IMR-90 (cell line): ENCODE measurements around the gene KLF9. TPM values are rescaled to one million over a fixed set of nuclear protein-coding genes. Genes with fewer than 3 reads are reported as not detected.

Source experiments
- ELK1 ChIP-seq: fragments of 150-350 bp; IDR thresholded peaks from 2 replicates; pipeline ENCODE4 v1.6.1; 2016; ENCODE audit warnings: low read depth, mild to moderate bottlenecking, low read length, moderate library complexity, borderline replicate concordance
- FOS ChIP-seq: fragments of 150-350 bp; IDR thresholded peaks from 2 replicates; pipeline ENCODE4 v1.6.1; 2016; ENCODE audit warnings: low read depth, low read length
- MXI1 ChIP-seq: IDR thresholded peaks from 2 replicates; pipeline ENCODE4 v1.6.1; 2012; ENCODE audit warnings: low read depth, mild to moderate bottlenecking, low read length, moderate library complexity, borderline replicate concordance
- POLR2A ChIP-seq: IDR thresholded peaks from 2 replicates; pipeline ENCODE4 v1.6.1; 2012; ENCODE audit warnings: mild to moderate bottlenecking, low read depth, low read length
- polyA plus RNA-seq, 3 experiments: library from polyadenylated mRNA; depleted of rRNA; stranded (reverse); fragments of >200 nt; gene quantifications; 2 replicates each; pipeline ENCODE4 v1.2.3, GENCODE V29; 2012; ENCODE audit warnings: low replicate concordance in 1 of 3
- total RNA-seq: library from RNA; depleted of rRNA; stranded (reverse); fragments of >200 nt; gene quantifications from 2 replicates; pipeline ENCODE4 v1.2.3, GENCODE V29; 2012

The KLF9 gene
- total and polyA plus RNA-seq, 2 of the 4 experiments (the other 2 are of a cell fraction), result 4.1 to 7.5 TPM

DNA sequence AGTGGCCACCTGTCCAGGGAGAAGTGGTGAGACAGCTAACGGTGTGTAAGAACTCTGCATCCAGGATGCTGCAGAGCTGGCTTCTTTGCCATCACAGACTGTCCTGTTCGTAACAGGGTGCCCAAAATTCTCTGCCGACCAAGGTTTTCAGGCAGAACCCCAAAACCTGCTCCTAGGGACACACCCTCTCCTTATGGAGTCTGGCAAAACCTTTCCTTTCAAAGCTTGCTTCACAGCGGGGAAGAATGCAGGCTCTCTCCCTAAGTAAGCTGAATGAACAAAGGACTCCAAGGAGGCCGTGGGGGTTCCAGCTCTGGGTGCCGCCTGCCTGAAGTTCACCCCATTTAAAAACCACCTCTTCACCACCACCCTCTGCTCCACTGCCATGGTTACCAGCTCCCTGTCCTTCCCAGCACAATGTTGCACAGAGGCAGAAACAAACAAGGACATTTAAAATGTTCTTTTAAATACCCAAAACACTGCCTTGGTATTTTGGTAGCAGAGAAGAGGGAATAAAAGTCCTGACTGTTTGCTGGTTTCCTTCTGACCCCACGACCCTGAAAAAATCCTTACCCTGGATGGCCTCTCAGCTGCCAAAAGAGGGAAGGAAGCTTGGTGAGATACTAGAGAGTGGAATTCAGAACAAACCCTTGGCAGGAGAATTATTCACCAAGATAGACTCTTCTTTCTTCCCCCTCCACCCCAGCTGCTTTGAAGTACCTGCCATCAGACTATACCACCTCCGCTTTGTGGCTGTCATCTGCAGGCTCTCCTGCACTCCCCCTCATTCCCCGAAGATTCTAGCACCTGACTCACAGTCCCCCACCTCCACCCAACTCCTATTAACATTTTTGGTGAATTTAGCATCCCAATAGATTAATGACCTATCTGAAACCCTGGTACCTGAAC lies 7.1 kb upstream of the KLF9 start (continued):
- TF ChIP-seq ELK1 (no peak), FOS (no peak), MXI1 (no peak), POLR2A (no peak)
